GDM1 (cell line): ENCODE measurements around the gene ABHD10.

Experiments
- DNase-seq: peaks from one replicate; lab custom pipeline; 2025; lab: John Stamatoyannopoulos, UW

Gene ABHD10

GRCh38 chr3:112001526-112001925 is 22.7 kb downstream of the ABHD10 start:
- no peak for DNase-seq

- no peak for DNase-seq
Measured at GRCh38 chr3:112002096-112002971, 23.5 kb downstream of the ABHD10 start.

GRCh38 chr3:112003321-112004080 is 24.7 kb downstream of the ABHD10 start:
- DNase-seq: no peak

- DNase-seq: no peak
Measured at GRCh38 chr3:112004187-112004586, 25.4 kb downstream of the ABHD10 start.

- no peak for DNase-seq
Measured at GRCh38 chr3:112004669-112005068, 25.8 kb downstream of the ABHD10 start.

- no peak for DNase-seq
Measured at GRCh38 chr3:112005091-112005672, 26.4 kb downstream of the ABHD10 start.

- DNase-seq: no peak
Measured at GRCh38 chr3:112007633-112008032, 28.8 kb downstream of the ABHD10 start.

- no peak for DNase-seq
Measured at GRCh38 chr3:112009670-112010069, 30.8 kb downstream of the ABHD10 start.

- no peak for DNase-seq
Measured at GRCh38 chr3:112010636-112011035, 31.8 kb downstream of the ABHD10 start.

- DNase-seq: no peak
Measured at GRCh38 chr3:112011376-112011940, 32.6 kb downstream of the ABHD10 start.

- no peak for DNase-seq
Measured at GRCh38 chr3:112012205-112012992, 33.6 kb downstream of the ABHD10 start.

- DNase-seq: no peak
Measured at GRCh38 chr3:112013058-112013783, 34.4 kb downstream of the ABHD10 start.

GRCh38 chr3:112013784-112014143 is 34.9 kb downstream of the ABHD10 start:
- DNase-seq: no peak

GRCh38 chr3:112017091-112017490 is 38.3 kb downstream of the ABHD10 start:
- DNase-seq: no peak

- DNase-seq: no peak
Measured at GRCh38 chr3:112018712-112019111, 39.9 kb downstream of the ABHD10 start.

GRCh38 chr3:112019716-112020115 is 40.9 kb downstream of the ABHD10 start:
- no peak for DNase-seq

GRCh38 chr3:112020674-112021085 is 41.9 kb downstream of the ABHD10 start:
- DNase-seq: no peak

GRCh38 chr3:112027142-112027541 is 48.3 kb downstream of the ABHD10 start:
- DNase-seq: no peak

- DNase-seq: no peak
Measured at GRCh38 chr3:112027826-112028225, 49.0 kb downstream of the ABHD10 start.

- DNase-seq: no peak
Measured at GRCh38 chr3:112030901-112031300, 52.1 kb downstream of the ABHD10 start.

GRCh38 chr3:112032098-112032731 is 53.4 kb downstream of the ABHD10 start:
- no peak for DNase-seq
